GM18858 (cell line): ENCODE data around the gene CR1L.
"Not testable (repeated sequence)": the region's sequence is repeated elsewhere in the genome, so short reads cannot be mapped to it uniquely, and the experiment has no call there.

Source experiments
- ATAC-seq: cut with Tn5 transposase; IDR thresholded peaks from one replicate; pipeline ENCODE4 v1.9.1; 2021; ENCODE audit not compliant: unreplicated experiment

The CR1L gene

GRCh38 chr1:207644852-207645634, at the start of gene CR1L:
CR1L (plus strand) TSS chr1:207645133; CDS start chr1:207645234, 101 bp downstream.
- no peak for ATAC-seq

GRCh38 chr1:207603777-207604176, 41.2 kb upstream of the CR1L start:
- no peak for ATAC-seq

- no peak for ATAC-seq
These were observed 39.2 kb upstream of the CR1L start for GRCh38 chr1:207605444-207606361.

GRCh38 chr1:207606362-207606755, 38.6 kb upstream of the CR1L start:
- ATAC-seq, result no peak

GRCh38 chr1:207612762-207613161, 32.2 kb upstream of the CR1L start:
- ATAC-seq, result no peak

GRCh38 chr1:207619871-207620542, 24.9 kb upstream of the CR1L start:
- ATAC-seq, result peak; percentile 91

- no peak for ATAC-seq
These were observed 24.4 kb upstream of the CR1L start for GRCh38 chr1:207620543-207620893.

GRCh38 chr1:207625504-207626071, 19.3 kb upstream of the CR1L start:
- not testable (repeated sequence) for ATAC-seq

GRCh38 chr1:207626972-207627337, 18.0 kb upstream of the CR1L start:
- ATAC-seq, result no peak

- no peak for ATAC-seq
These were observed 17.4 kb upstream of the CR1L start for GRCh38 chr1:207627496-207627895.

GRCh38 chr1:207628776-207629175, 16.2 kb upstream of the CR1L start:
- no peak for ATAC-seq

- no peak for ATAC-seq
These were observed 13.8 kb upstream of the CR1L start for GRCh38 chr1:207631137-207631536.

GRCh38 chr1:207633226-207633625, 11.7 kb upstream of the CR1L start:
- no peak for ATAC-seq

GRCh38 chr1:207633699-207634289, 11.1 kb upstream of the CR1L start:
- not testable (repeated sequence) for ATAC-seq

- ATAC-seq, result not testable (repeated sequence)
These were observed 10.6 kb upstream of the CR1L start for GRCh38 chr1:207634293-207634692.

GRCh38 chr1:207635569-207636186, 9.3 kb upstream of the CR1L start:
- ATAC-seq, result not testable (repeated sequence)

- ATAC-seq, result not testable (repeated sequence)
These were observed 6.3 kb upstream of the CR1L start for GRCh38 chr1:207638487-207639145.

GRCh38 chr1:207639362-207639761, 5.6 kb upstream of the CR1L start:
- not testable (repeated sequence) for ATAC-seq

GRCh38 chr1:207644166-207644851, 624 bp upstream of the CR1L start:
- no peak for ATAC-seq
